Ecto neural progenitor cell (in vitro differentiated cells): ENCODE data around the gene KCNAB2.

Experiments
- DNase-seq: peaks from one replicate; pipeline ENCODE4 v3.0.0-alpha.2; 2018; ENCODE audit warnings: low spot score

KCNAB2 gene

DNA sequence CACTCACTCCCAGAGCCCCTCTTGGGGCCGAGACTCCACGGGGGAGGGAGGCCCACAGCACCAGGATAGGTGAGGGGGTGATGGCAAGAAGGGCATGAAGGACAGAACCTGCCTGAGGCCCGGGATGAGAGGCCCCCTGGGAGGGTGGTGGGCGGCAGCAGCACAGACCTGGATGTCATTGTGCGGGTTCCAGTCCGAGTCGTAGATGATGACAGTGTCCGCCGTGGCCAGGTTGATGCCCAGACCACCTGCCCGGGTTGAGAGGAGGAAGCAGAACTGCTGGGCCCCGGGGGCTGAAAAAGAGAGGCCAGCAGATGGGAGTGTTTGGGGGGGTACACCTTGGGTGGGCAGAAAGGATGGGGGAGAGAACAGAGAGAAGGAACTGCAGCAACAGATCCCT, 84.3 kb downstream of the KCNAB2 start:
- no peak for DNase-seq

DNA sequence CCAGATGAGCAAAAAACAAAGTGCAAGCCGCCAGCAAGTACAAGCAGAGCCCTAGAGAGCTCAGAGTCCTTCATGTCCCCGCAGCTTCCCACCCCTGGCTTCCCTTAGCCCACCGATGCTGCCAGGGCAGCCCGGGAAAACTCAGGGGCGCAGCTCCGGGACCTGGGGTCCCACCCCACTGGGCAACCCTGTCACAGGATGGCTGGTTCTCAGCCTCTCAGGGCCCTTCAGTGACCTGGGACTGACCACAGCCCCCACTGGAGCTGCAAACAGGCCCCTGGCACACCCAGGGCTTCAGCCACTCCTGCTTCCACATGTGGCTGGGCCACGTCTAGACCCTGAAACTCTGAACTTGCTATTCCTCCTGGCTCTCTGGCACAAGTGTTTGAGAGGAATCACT, 84.9 kb downstream of the KCNAB2 start:
- DNase-seq: no peak

- no peak for DNase-seq
These were observed 85.9 kb downstream of the KCNAB2 start for GRCh38 chr1:6131561-6131960.

GRCh38 chr1:6133146-6133895, 87.6 kb downstream of the KCNAB2 start:
- DNase-seq: no peak

- no peak for DNase-seq
These were observed 88.5 kb downstream of the KCNAB2 start for GRCh38 chr1:6134206-6134605.

DNA sequence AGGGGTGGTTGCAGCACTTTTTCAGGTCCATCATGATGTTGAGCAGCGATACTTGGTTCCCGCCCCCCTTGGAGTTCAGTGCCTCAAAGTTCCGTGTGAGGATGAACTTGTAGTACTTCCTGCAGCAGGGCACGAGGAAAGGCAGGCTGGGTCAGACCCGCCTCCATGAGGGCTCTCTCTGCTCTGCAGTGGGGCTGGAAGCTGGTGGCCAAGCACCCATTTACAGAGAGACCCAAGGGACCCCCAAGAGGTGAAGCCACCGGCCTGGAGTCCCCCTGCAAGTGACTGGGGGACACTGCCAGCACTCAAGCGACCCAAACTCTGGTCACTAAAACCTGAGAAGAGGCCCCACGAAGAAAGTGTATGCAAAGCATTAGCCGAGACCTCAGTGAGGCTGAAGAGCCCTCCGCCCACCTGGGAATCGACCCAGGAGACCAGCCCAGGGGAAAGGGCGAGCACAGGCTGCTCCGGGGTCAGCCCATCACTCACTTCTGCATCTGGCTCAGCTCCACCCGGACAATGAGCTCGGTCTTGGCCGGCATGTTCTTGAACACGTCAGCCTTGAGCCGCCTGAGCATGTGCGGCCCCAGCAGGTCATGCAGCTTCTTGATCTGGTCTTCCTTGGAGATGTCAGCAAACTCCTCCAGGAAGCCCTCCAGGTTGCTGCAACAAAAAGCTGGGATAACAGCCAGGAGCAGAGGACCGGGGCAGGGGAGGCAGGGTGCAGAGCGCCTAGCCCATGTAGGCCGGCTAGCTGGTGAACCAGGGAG, 89.2 kb downstream of the KCNAB2 start:
- no peak for DNase-seq

DNA sequence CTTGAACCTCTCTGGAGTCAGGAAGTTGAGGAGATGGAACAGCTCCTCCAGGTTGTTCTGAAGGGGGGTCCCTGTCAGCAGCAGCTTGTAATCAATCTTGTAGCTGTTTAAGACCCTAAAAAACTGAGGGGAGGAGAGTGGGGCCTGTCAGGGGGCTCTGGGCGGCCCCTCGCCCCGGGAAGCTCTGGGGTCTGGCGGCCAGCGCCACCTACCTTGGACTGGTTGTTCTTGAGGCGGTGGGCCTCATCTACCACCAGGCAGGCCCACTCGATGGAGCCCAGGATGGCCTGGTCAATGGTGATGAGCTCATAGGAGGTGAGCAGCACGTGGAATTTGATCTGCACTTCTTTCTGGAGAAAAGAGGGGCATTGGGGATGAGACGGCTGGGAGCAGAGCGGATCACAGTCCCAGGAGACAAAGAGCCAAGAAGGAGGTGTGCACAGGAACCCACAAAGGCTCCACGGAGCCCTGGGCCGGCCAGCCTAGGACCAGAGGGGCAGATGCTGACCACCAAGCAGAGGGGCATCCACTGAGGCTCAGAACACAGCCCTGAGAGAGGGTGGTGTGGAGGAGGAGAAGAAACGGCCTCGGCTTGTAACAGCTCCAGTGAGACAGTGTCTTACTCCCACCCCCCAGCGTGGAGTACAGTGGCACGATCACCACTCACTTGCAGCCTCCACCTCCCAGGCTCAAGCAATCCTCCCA, 91.0 kb downstream of the KCNAB2 start:
- no peak for DNase-seq

DNA sequence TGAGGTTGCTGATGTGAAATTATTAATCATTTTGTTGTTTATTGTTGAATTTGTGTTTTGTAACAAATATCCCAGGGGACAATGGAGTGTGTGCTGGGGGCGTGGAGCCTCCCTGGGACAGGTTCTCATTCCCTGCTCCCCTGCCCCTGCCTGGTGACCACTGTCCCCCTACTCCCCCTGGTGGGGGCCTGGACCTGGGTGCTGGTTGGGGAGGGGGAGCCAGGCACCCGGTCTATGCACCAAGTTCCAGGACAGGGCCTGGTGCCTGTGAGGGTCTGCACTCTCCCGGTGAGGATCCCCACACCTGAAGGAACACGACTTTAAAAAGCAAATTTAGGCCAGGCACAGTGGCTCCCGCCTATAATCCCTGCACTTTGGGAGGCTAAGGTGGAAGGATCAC, 92.1 kb downstream of the KCNAB2 start:
- DNase-seq: no peak

DNA sequence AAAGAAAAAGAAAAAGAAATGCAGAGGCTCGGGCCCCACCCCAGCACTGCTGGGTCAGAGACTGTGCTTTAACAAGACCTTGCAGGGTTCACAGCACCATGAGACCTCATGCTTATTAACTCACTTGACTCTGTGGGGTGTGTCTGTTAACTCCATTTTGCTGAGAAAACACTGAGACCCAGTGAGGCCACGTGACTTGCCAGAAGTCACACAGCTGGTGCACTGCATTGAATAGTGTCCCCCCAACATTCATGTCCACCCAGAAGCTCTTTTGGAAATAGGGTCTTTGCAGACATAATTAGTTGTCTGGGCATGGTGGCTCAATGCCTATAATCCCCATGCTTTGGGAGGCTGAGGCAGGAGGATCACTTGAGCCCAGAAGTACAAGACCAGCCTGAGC, 94.7 kb downstream of the KCNAB2 start:
- DNase-seq: no peak

GRCh38 chr1:6141592-6141991, 95.9 kb downstream of the KCNAB2 start:
- no peak for DNase-seq

- no peak for DNase-seq
These were observed 96.4 kb downstream of the KCNAB2 start for GRCh38 chr1:6142036-6142621.

DNA sequence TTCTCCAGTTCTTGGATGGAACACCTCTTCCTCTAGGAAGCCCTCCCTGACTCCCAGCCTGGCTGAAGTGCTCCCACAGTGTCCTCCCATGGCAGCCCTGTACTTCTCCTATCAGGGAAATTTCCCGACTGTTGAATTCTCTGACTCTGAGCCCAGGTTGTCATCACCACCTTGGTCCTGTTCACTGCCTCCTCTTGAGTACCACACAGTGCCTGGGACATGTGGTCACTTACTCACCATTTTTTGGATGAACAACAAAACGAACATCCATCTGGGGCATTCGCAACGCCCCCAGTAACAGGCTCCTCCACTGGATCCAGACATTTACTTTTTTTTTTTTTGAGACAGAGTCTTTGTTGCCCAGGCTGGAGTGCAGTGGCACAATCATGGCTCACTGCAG, 97.0 kb downstream of the KCNAB2 start:
- no peak for DNase-seq

DNA sequence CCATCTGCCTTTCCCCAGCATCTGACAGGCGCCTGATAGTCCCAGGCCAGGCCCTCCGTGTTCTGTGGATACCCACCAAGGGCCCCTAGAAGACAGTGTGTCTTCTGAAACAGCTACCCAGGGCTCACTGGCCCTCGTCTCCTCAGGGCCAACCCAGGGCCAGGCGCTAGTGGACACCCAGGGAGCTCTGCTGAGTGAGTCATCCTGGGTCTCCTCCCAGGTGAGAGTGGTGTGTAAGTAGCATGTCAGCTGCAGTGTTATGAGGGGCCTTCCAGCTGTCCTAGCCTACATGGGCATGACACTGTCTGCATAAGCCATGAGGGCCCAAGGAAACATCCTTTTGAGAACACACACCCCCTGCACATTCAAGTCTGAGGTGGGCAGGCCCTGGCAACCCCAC, 97.7 kb downstream of the KCNAB2 start:
- DNase-seq: no peak

DNA sequence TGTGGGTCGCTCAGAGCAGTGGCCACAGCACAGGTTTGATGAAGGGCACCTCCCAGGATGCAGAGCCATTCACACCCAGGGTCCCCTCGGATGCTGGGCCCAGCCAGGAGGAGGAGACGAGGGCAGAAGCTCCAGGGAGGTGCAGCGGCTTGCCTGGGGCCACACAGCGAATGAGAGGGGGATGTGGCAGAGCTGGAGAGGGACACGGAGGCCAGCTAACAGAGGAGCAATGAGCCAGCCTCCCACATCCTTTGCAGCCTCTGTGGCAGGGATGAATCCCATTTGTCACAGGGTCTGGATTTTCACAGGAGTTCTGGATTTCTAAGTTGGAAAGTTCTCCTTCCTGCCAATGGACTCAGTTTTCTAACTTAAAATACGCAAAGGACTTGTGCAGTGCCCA, 98.5 kb downstream of the KCNAB2 start:
- no peak for DNase-seq

DNA sequence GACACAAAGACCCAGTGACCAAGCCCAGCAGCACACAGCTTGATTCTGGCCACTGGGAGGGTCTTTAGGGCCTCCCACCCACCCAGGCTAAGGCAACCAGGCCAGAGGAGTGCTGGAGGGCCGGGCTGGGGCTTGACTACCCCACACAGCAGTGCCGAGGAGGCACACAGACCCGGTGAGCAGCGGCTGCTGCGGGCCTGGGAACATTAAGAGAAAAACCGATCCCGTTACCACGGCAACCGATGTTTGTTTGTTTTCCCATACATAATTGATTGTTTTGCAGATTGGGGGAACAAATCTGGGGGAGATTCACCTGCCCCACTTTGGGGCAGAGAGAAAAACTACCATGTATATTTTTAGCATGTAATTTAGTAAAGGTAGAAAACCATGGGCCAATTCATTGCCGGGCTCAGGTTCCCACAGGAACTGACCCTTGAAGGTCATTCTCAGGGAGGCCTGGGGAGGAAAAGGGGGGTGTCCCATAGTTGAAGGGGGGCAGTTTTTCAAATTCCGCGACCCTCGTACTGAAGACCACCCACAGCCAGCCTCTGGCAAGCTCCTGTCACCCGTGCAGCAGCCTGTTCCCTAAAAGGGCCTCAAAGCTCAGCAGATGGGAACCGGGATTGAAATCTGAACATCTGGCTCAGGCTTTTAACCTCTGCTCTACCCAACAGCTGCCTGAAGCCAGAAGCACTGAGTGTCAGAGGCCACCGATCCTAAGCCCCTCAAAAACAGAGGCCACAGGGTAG, 99.1 kb downstream of the KCNAB2 start:
- no peak for DNase-seq

- no peak for DNase-seq
These were observed 99.7 kb downstream of the KCNAB2 start for GRCh38 chr1:6145396-6145750.

GRCh38 chr1:6145864-6146410, 100.2 kb downstream of the KCNAB2 start:
- no peak for DNase-seq

GRCh38 chr1:6148497-6149241, 103.0 kb downstream of the KCNAB2 start:
- DNase-seq: peak; percentile 93

GRCh38 chr1:6149597-6149996, 103.9 kb downstream of the KCNAB2 start:
- no peak for DNase-seq

- no peak for DNase-seq
These were observed 104.6 kb downstream of the KCNAB2 start for GRCh38 chr1:6150006-6150938.
